Measurements from ENCODE around the gene PPL.

DNA sequence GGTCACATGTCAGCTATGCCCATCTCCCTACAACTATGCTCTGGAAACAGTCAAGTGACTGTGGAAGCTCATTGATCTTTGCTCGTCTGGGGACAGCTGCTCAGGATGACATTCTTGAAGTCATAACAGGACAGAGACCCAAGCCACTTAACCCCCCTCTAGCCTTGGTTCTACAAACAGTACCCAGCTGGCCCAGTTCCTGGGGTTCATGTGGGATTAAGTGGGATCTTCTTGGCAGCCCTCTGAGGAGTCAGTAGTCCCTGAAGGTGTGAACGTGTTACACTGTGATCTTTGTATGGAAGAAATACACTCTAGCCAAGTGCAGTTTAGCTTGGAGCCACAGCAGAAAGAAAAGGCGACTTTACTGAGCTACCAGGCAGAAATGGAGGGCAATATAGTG, 63.9 kb downstream of the PPL start:
- TF ChIP-seq, protein P1, sequence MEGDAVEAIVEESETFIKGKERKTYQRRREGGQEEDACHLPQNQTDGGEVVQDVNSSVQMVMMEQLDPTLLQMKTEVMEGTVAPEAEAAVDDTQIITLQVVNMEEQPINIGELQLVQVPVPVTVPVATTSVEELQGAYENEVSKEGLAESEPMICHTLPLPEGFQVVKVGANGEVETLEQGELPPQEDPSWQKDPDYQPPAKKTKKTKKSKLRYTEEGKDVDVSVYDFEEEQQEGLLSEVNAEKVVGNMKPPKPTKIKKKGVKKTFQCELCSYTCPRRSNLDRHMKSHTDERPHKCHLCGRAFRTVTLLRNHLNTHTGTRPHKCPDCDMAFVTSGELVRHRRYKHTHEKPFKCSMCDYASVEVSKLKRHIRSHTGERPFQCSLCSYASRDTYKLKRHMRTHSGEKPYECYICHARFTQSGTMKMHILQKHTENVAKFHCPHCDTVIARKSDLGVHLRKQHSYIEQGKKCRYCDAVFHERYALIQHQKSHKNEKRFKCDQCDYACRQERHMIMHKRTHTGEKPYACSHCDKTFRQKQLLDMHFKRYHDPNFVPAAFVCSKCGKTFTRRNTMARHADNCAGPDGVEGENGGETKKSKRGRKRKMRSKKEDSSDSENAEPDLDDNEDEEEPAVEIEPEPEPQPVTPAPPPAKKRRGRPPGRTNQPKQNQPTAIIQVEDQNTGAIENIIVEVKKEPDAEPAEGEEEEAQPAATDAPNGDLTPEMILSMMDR (conservative IDR thresholded peaks at IDR 0.05; ENCODE audit: low read depth, low read length), result no peak
- no peak for TF ChIP-seq EZH2 (IDR thresholded peaks at IDR 0.05; ENCODE audit: borderline replicate concordance, low read depth, low read length, poor library complexity, severe bottlenecking)
